ENCODE results near the gene KCNMB3.
"Not testable (repeated sequence)": the region's sequence is repeated elsewhere in the genome, so short reads cannot be mapped to it uniquely, and the experiment has no call there.

KCNMB3 gene

GRCh38 chr3:179263134-179263533 lies 12.2 kb upstream of the KCNMB3 start:
- DNase-seq, result no peak

- no peak for DNase-seq
Observed at GRCh38 chr3:179260949-179261765, 10.2 kb upstream of the KCNMB3 start.

GRCh38 chr3:179259959-179260756 lies 9.2 kb upstream of the KCNMB3 start:
- not testable (repeated sequence) for DNase-seq

GRCh38 chr3:179258820-179259219 lies 7.9 kb upstream of the KCNMB3 start:
- no peak for DNase-seq

- DNase-seq, result not testable (repeated sequence)
Observed at GRCh38 chr3:179257742-179258141, 6.8 kb upstream of the KCNMB3 start.

GRCh38 chr3:179256813-179257212 lies 5.9 kb upstream of the KCNMB3 start:
- no peak for DNase-seq

GRCh38 chr3:179247289-179248015 lies 3.5 kb downstream of the KCNMB3 start:
- no peak for DNase-seq

- DNase-seq, result no peak
Observed at GRCh38 chr3:179244878-179245277, 6.0 kb downstream of the KCNMB3 start.

GRCh38 chr3:179242859-179243258 lies 8.1 kb downstream of the KCNMB3 start:
- not testable (repeated sequence) for DNase-seq

GRCh38 chr3:179240299-179240698 lies 10.6 kb downstream of the KCNMB3 start:
- not testable (repeated sequence) for DNase-seq

GRCh38 chr3:179236669-179237301 lies 14.1 kb downstream of the KCNMB3 start:
- no peak for DNase-seq

- DNase-seq, result no peak
Observed at GRCh38 chr3:179234199-179234598, 16.7 kb downstream of the KCNMB3 start.

- DNase-seq, result no peak
Observed at GRCh38 chr3:179233043-179233442, 17.9 kb downstream of the KCNMB3 start.

- no peak for DNase-seq
Observed at GRCh38 chr3:179229177-179229576, 21.7 kb downstream of the KCNMB3 start.

GRCh38 chr3:179227349-179227748 lies 23.6 kb downstream of the KCNMB3 start:
- DNase-seq, result no peak

GRCh38 chr3:179224584-179224983 lies 26.3 kb downstream of the KCNMB3 start:
- no peak for DNase-seq

- DNase-seq, result no peak
Observed at GRCh38 chr3:179223548-179223947, 27.4 kb downstream of the KCNMB3 start.

- DNase-seq, result not testable (repeated sequence)
Observed at GRCh38 chr3:179218213-179218612, 32.7 kb downstream of the KCNMB3 start.

GRCh38 chr3:179215550-179215949 lies 35.4 kb downstream of the KCNMB3 start:
- not testable (repeated sequence) for DNase-seq

- no peak for DNase-seq
Observed at GRCh38 chr3:179200790-179201189, 50.1 kb downstream of the KCNMB3 start.

GRCh38 chr3:179196700-179197099 lies 54.2 kb downstream of the KCNMB3 start:
- no peak for DNase-seq

GRCh38 chr3:179196098-179196497 lies 54.8 kb downstream of the KCNMB3 start:
- DNase-seq, result no peak

- no peak for DNase-seq
Observed at GRCh38 chr3:179194931-179195330, 56.0 kb downstream of the KCNMB3 start.
